HepG2 (cell line): ENCODE measurements around the gene SYN1. TPM values are rescaled to one million over a fixed set of nuclear protein-coding genes. Genes with fewer than 3 reads are reported as not detected.

Experiments used
- ATAC-seq: fragments of 200-7000 bp; cut with Tn5 transposase; 3 replicates; pipeline ENCODE4 v1.9.1; 2020; ENCODE audit warnings: mild to moderate bottlenecking, moderate library complexity
- BruUV-seq: library from RNA; stranded (reverse); fragments of 400-500 nt; replicated peaks from 2 replicates; lab custom pipeline; 2021; lab: Mats Ljungman, UMichigan
- CTCF ChIA-PET: fragments of 300-600 bp; formaldehyde crosslinking; extraction: SDS; loops from one replicate; lab custom pipeline; 2021; ENCODE audit warnings: low total read pairs, inconsistent platforms, low intra/inter-chr PET ratio; lab: Yijun Ruan, JAX
- POLR2A ChIA-PET: fragments of 350-600 bp; sonication (Branson Sonifier 250); formaldehyde crosslinking; loops from one replicate; lab custom pipeline; 2020; ENCODE audit warnings: antibody characterized with exemption, inconsistent platforms; lab: Yijun Ruan, JAX
- DNase-seq: peaks from one replicate; pipeline ENCODE4 v3.0.0-alpha.2; 2015; ENCODE audit warnings: low spot score
- FAIRE-seq: peaks from 3 replicates; lab custom pipeline; 2011; peaks lifted over from hg19 to GRCh38; lab: Jason Lieb, UNC
- H2AFZ ChIP-seq: one replicate; pipeline ENCODE4 v1.6.1; 2011; ENCODE audit warnings: low read length, inconsistent platforms
- H3K27ac ChIP-seq: fragments of 300-600 bp; 3 replicates; pipeline ENCODE4 v1.8.0; 2011; ENCODE audit warnings: mixed run types, mild to moderate bottlenecking, mixed read lengths, low read length, inconsistent platforms; ENCODE audit not compliant: insufficient read depth; ENCODE audit errors: extremely low read length
- H3K27me3 ChIP-seq, 2 experiments: fragments of 200-600 bp in 1 of 2; 2 replicates in 1 of 2; 3 replicates in 1 of 2; pipeline versions ENCODE4 v1.6.0 to v1.8.0; 2011; ENCODE audit warnings: low read length in 2 of 2, mild to moderate bottlenecking in 2 of 2, moderate library complexity in 2 of 2, inconsistent platforms in 1 of 2; ENCODE audit not compliant: insufficient read depth in 2 of 2, control insufficient read depth in 1 of 2
- H3K36me3 ChIP-seq, 2 experiments: fragments of 200-600 bp in 1 of 2; replicated peaks in 1 of 2; 2 replicates in 1 of 2; 3 replicates in 1 of 2; pipeline versions ENCODE4 v1.5.1 to v1.8.0; 2011; ENCODE audit warnings: low read length in 2 of 2, inconsistent platforms in 1 of 2; ENCODE audit not compliant: insufficient read depth in 2 of 2, control insufficient read depth in 1 of 2
- H3K4me1 ChIP-seq: 2 replicates; pipeline ENCODE4 v1.5.1; 2012; ENCODE audit warnings: low read length, inconsistent platforms; ENCODE audit not compliant: insufficient read depth
- H3K4me2 ChIP-seq: 2 replicates; pipeline ENCODE4 v1.6.0; 2011; ENCODE audit warnings: low read depth, low read length, inconsistent platforms
- H3K4me3 ChIP-seq, 3 experiments: fragments of 200-600 bp in 1 of 3; sonication (generic), shearing (Covaris generic) in 1 of 3; replicated peaks in 1 of 3; 2 replicates each; pipeline ENCODE4 v1.5.1; 2011 to 2016; ENCODE audit warnings: low read length in 3 of 3, inconsistent platforms in 2 of 3, low read depth in 2 of 3, mild to moderate bottlenecking in 2 of 3, control low read depth in 1 of 3, mixed read lengths in 1 of 3; ENCODE audit not compliant: insufficient read depth in 1 of 3
- H3K79me2 ChIP-seq: one replicate; pipeline ENCODE4 v1.6.1; 2011; ENCODE audit warnings: low read length, inconsistent platforms; ENCODE audit not compliant: insufficient read depth
- H3K9ac ChIP-seq: 2 replicates; pipeline ENCODE4 v1.6.0; 2011; ENCODE audit warnings: mild to moderate bottlenecking, low read depth, low read length, inconsistent platforms; ENCODE audit not compliant: insufficient read depth
- H3K9me3 ChIP-seq: 2 replicates; pipeline ENCODE4 v1.5.1; 2012; ENCODE audit warnings: mild to moderate bottlenecking, low read length
- H4K20me1 ChIP-seq: 2 replicates; pipeline ENCODE4 v1.6.0; 2011; ENCODE audit warnings: inconsistent platforms, mild to moderate bottlenecking, low read length, moderate library complexity; ENCODE audit not compliant: insufficient read depth
- CEBPB ChIP-seq: IDR thresholded peaks from 2 replicates; pipeline ENCODE4 v1.6.1; 2011; ENCODE audit warnings: low read depth, low read length, improper control_type of control experiment, borderline replicate concordance
- MTF1 ChIP-seq: sonication (generic); formaldehyde crosslinking; IDR thresholded peaks from 2 replicates; pipeline ENCODE4 v1.5.0; 2020; ENCODE audit warnings: missing genetic modification reagents
- ZNF33A ChIP-seq: sonication (generic); formaldehyde crosslinking; IDR thresholded peaks from 2 replicates; pipeline ENCODE4 v1.5.1; 2020; ENCODE audit warnings: missing genetic modification reagents, mild to moderate bottlenecking, moderate library complexity, borderline replicate concordance
- ZNF468 ChIP-seq: sonication (generic); formaldehyde crosslinking; IDR thresholded peaks from 2 replicates; pipeline ENCODE4 v1.8.0; 2022; ENCODE audit warnings: mild to moderate bottlenecking, moderate library complexity, missing genetic modification reagents
- WGBS: methylation state at CpG from one replicate; pipeline ENCODE4 v1.1.6; 2017; ENCODE audit warnings: low lambda C conversion rate; 5-methylcytosine and 5-hydroxymethylcytosine counted together
- in situ Hi-C: cut with HindIII; loops from 2 replicates; pipeline ENCODE4 v1.10.0; 2017; ENCODE audit warnings: low pct_unique_long_range_greater_than_20kb; ENCODE audit not compliant: extremely low pct_ligation_motif_present
- intact Hi-C: fragments of 100-400 bp; cut with micrococcal nuclease; formaldehyde crosslinking; loops from one replicate; pipeline ENCODE4 v1.10.0; 2022; ENCODE audit not compliant: unreplicated experiment
- polyA plus RNA-seq, 8 experiments: library from polyadenylated mRNA; depleted of rRNA in 3 of 8; stranded (reverse) in 7 of 8; unstranded in 1 of 8; fragments of >200 nt; fragmentation: Illumina TruSeq in 4 of 8; extraction: Trizol in 4 of 8; gene quantifications; 2 replicates each; pipeline versions ENCODE4 v1.2.1 to v1.2.3, GENCODE V29; 2011 to 2016; ENCODE audit warnings: low read depth in 4 of 8, missing spikeins in 1 of 8, mixed read lengths in 1 of 8; ENCODE audit not compliant: insufficient read depth in 1 of 8
- total RNA-seq, 5 experiments: library from RNA; depleted of rRNA; stranded (reverse); fragments of >200 nt; fragmentation: Illumina TruSeq; extraction: Trizol; gene quantifications; 2 replicates each; pipeline ENCODE4 v1.2.3, GENCODE V29; 2016; ENCODE audit warnings: low read depth in 1 of 5

Gene SYN1
- total and polyA plus RNA-seq, 2 of the 13 experiments (the other 11 are each of a cell fraction or from before 2014, with no cell fraction given) = not detected

DNA sequence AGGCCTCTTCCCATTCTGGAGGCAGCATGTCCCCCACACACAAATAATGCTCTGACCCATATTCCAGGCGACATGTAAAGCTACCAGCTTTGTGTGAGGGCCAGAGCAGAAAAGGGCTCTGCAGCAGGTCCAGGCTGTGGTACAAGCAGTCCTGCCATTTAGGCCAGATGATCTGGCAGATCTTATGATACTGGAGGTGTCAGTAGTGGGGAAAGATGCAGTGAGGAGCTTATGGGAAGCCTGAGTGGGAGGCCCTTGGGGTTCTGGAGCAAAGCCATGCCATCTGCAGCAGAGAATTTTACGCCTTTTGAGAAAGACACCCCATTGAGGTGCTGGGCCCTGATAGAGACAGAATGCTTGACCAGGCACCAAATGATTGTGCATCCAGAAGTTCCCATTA, 7.7 kb downstream of the SYN1 start:
- POLR2A ChIA-PET = no interaction called here

DNA sequence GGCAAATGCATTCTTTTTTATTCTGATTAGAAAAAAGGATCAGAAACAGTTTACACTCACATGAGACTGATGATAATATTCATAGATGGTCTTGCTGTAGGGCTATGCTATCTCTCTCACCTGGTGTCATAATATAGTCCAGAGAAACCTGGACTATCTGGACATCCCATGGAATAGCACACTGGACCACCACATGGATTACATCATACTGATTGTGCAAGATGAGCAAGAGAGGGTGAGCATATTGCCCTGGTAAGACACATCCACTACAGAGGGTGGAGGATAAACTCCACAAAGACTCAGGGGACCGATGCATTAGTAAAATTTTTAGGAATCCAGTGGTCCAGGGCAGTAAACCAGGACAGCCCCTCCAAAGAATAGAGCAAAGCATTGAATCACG, 8.2 kb downstream of the SYN1 start:
- Histone ChIP-seq H3K79me2 (no peaks in the 10 kb centered on the region), H3K4me2 (no peak overlapping the region), H2AFZ (no peak overlapping the region), H3K4me3 (no peak overlapping the region), H3K4me1 (no peaks in the 10 kb centered on the region), H3K27ac (no peak overlapping the region), H3K27me3 (no peaks in the 10 kb centered on the region)
- intact Hi-C loops = no loop called here
- in situ Hi-C loops = no loop called here
- WGBS = 50% methylated on average over 2 of the region's 2 CpGs
- no peak for DNase-seq
- TF ChIP-seq ZNF33A (CRISPR knock-in tag) = no peak
- TF ChIP-seq MTF1 (CRISPR knock-in tag) = no peak
- TF ChIP-seq CEBPB = peak; percentile 47; the same call in 1 of the 2 replicates
- TF ChIP-seq, all 625 proteins: peak for 1
- H4K20me1 ChIP-seq = no peaks in the 10 kb centered on the region
- ChIA-PET POLR2A (no interaction called here), CTCF (no interaction called here)
- no peak overlapping the region for H3K9ac ChIP-seq
- no peak for FAIRE-seq
- H3K36me3 ChIP-seq = no peaks in the 10 kb centered on the region
- BruUV-seq = no TSS peak
- no peaks in the 10 kb centered on the region for H3K9me3 ChIP-seq
- no peak for ATAC-seq

More for the DNA sequence above, 7.7 kb downstream of the SYN1 start:
- no peak overlapping the region for H3K27ac ChIP-seq
- H4K20me1 ChIP-seq = no peaks in the 10 kb centered on the region
- ATAC-seq (no peak), DNase-seq (no peak), FAIRE-seq (no peak)
- no peaks in the 10 kb centered on the region for H3K79me2 ChIP-seq
- intact Hi-C loops = no loop called here
- H3K4me3 ChIP-seq = no peak overlapping the region
- no peak overlapping the region for H3K4me2 ChIP-seq
- no TSS peak for BruUV-seq
- H3K9ac ChIP-seq = no peak overlapping the region
- CTCF ChIA-PET = no interaction called here
- no peak for TF ChIP-seq ZNF468
- TF ChIP-seq, all 625 proteins: peak for 0
- no peaks in the 10 kb centered on the region for H3K9me3 ChIP-seq
- in situ Hi-C loops = no loop called here
- 0% methylated on average over 1 of the region's 2 CpGs for WGBS
- no peaks in the 10 kb centered on the region for H3K27me3 ChIP-seq
- H3K36me3 ChIP-seq = no peaks in the 10 kb centered on the region
- H2AFZ ChIP-seq = no peak overlapping the region
- no peaks in the 10 kb centered on the region for H3K4me1 ChIP-seq
